H1 (cell line): ENCODE results near the gene TARDBP. TPM values are rescaled to one million over a fixed set of nuclear protein-coding genes. Genes with fewer than 3 reads are reported as not detected.

Experiments
- CTCF ChIA-PET: fragments of 300-600 bp; sonication (Branson Sonifier 250); formaldehyde crosslinking; loops from one replicate; lab custom pipeline; 2021; ENCODE audit not compliant: partially characterized antibody; lab: Charles Lee
- POLR2A ChIA-PET: fragments of 300-600 bp; sonication (Branson Sonifier 250); formaldehyde crosslinking; loops from one replicate; lab custom pipeline; 2021; ENCODE audit warnings: inconsistent platforms; ENCODE audit not compliant: partially characterized antibody; lab: Charles Lee
- DNase-seq, 2 experiments: peaks; one replicate each; pipeline versions ENCODE4 v3.0.0 to v3.0.0-alpha.2; 2010 to 2022; ENCODE audit warnings: low spot score in 2 of 2, low read depth in 1 of 2, mixed read lengths in 1 of 2
- FAIRE-seq: peaks from 2 replicates; lab custom pipeline; 2011; peaks lifted over from hg19 to GRCh38; lab: Jason Lieb, UNC
- H2AFZ ChIP-seq: 2 replicates; pipeline ENCODE4 v1.8.1; 2012; ENCODE audit warnings: low read length, inconsistent platforms
- H2AK5ac ChIP-seq: 2 replicates; pipeline ENCODE4 v1.6.1; 2013; ENCODE audit warnings: low read depth, low read length
- H2BK120ac ChIP-seq: replicated peaks from 2 replicates; pipeline ENCODE3; 2013; ENCODE audit warnings: low read depth, low read length, inconsistent platforms
- H2BK12ac ChIP-seq: 2 replicates; pipeline ENCODE4 v1.6.1; 2013; ENCODE audit warnings: low read depth, low read length
- H2BK15ac ChIP-seq: 2 replicates; pipeline ENCODE4 v1.6.1; 2013; ENCODE audit warnings: low read length
- H2BK20ac ChIP-seq: 2 replicates; pipeline ENCODE4 v1.6.1; 2013; ENCODE audit warnings: low read length
- H2BK5ac ChIP-seq: 2 replicates; pipeline ENCODE4 v1.6.1; 2013; ENCODE audit warnings: low read depth, low read length
- H3K14ac ChIP-seq: 2 replicates; pipeline ENCODE4 v1.6.1; 2013; ENCODE audit warnings: inconsistent platforms; ENCODE audit not compliant: insufficient read length
- H3K18ac ChIP-seq: 2 replicates; pipeline ENCODE4 v1.6.1; 2013; ENCODE audit warnings: low read length; ENCODE audit errors: extremely low read depth
- H3K23ac ChIP-seq: 2 replicates; pipeline ENCODE4 v1.6.1; 2013; ENCODE audit warnings: inconsistent platforms; ENCODE audit not compliant: insufficient read length
- H3K23me2 ChIP-seq: 2 replicates; pipeline ENCODE4 v1.6.1; 2013; ENCODE audit warnings: low read depth, low read length
- H3K27ac ChIP-seq: 2 replicates; pipeline ENCODE4 v1.6.1; 2011; ENCODE audit warnings: low read depth, low read length, inconsistent platforms
- H3K27me3 ChIP-seq, 4 experiments: replicated peaks in 1 of 4; 1 replicate in 1 of 4; 2 replicates in 3 of 4; pipeline versions ENCODE4 v1.6.1 to v1.8.1; 2011 to 2013; ENCODE audit warnings: low read length in 3 of 4, mild to moderate bottlenecking in 3 of 4, inconsistent platforms in 2 of 4, mixed read lengths in 2 of 4, moderate library complexity in 1 of 4; ENCODE audit not compliant: control insufficient read depth in 3 of 4, insufficient read depth in 3 of 4; ENCODE audit errors: extremely low read depth in 1 of 4
- H3K36me3 ChIP-seq, 4 experiments: 2 replicates each; pipeline versions ENCODE4 v1.6.1 to v1.8.1; 2011 to 2013; ENCODE audit warnings: mild to moderate bottlenecking in 4 of 4, low read length in 3 of 4, moderate library complexity in 2 of 4, control low read depth in 1 of 4, inconsistent platforms in 1 of 4; ENCODE audit not compliant: insufficient read depth in 4 of 4, control insufficient read depth in 2 of 4
- H3K4ac ChIP-seq: replicated peaks from 2 replicates; pipeline ENCODE3; 2013; ENCODE audit warnings: low read length, low read depth, mixed read lengths, inconsistent platforms; ENCODE audit not compliant: insufficient read length
- H3K4me1 ChIP-seq, 4 experiments: replicated peaks in 1 of 4; 1 replicate in 1 of 4; 2 replicates in 3 of 4; pipeline versions ENCODE4 v1.6.1 to v1.8.1; 2011 to 2013; ENCODE audit warnings: low read length in 3 of 4, inconsistent platforms in 2 of 4, mixed read lengths in 1 of 4; ENCODE audit not compliant: insufficient read depth in 4 of 4, control insufficient read depth in 3 of 4
- H3K4me2 ChIP-seq, 2 experiments: 2 replicates each; pipeline versions ENCODE4 v1.6.1 to v1.8.1; 2011 to 2013; ENCODE audit warnings: low read depth in 2 of 2, low read length in 2 of 2, control low read depth in 1 of 2, inconsistent platforms in 1 of 2, mild to moderate bottlenecking in 1 of 2; ENCODE audit not compliant: insufficient read depth in 1 of 2
- H3K4me3 ChIP-seq, 4 experiments: fragments of 200-600, 300-600 bp in 1 of 4; sonication (generic), shearing (Covaris generic), sonication (Bioruptor Twin) in 1 of 4; 2 replicates each; pipeline versions ENCODE4 v1.5.1 to v1.8.1; 2011 to 2016; ENCODE audit warnings: low read length in 4 of 4, low read depth in 3 of 4, control low read depth in 2 of 4, inconsistent platforms in 2 of 4, mild to moderate bottlenecking in 2 of 4, mixed read lengths in 1 of 4, moderate library complexity in 1 of 4; ENCODE audit not compliant: insufficient read depth in 2 of 4; ENCODE audit errors: extremely low read depth in 1 of 4
- H3K56ac ChIP-seq: replicated peaks from 2 replicates; pipeline ENCODE3; 2013; ENCODE audit warnings: low read depth, mild to moderate bottlenecking, mixed read lengths, low read length, inconsistent platforms; ENCODE audit not compliant: insufficient read length
- H3K79me1 ChIP-seq: 2 replicates; pipeline ENCODE4 v1.6.1; 2013; ENCODE audit warnings: low read depth, low read length, control low read depth
- H3K79me2 ChIP-seq, 2 experiments: 2 replicates each; pipeline versions ENCODE4 v1.6.1 to v1.8.1; 2012 to 2013; ENCODE audit warnings: low read length in 2 of 2, mild to moderate bottlenecking in 2 of 2, inconsistent platforms in 1 of 2; ENCODE audit not compliant: insufficient read depth in 2 of 2, control insufficient read depth in 1 of 2
- H3K9ac ChIP-seq, 4 experiments: replicated peaks in 1 of 4; 1 replicate in 1 of 4; 2 replicates in 3 of 4; pipeline versions ENCODE4 v1.6.1 to v1.8.1; 2011 to 2013; ENCODE audit warnings: low read depth in 3 of 4, low read length in 3 of 4, control low read depth in 2 of 4, mild to moderate bottlenecking in 2 of 4, moderate library complexity in 2 of 4, inconsistent platforms in 1 of 4; ENCODE audit errors: extremely low read depth in 1 of 4
- H3K9me3 ChIP-seq, 2 experiments: 2 replicates each; pipeline versions ENCODE4 v1.6.1 to v1.8.1; 2012 to 2013; ENCODE audit warnings: mild to moderate bottlenecking in 2 of 2, moderate library complexity in 2 of 2, control low read depth in 1 of 2, inconsistent platforms in 1 of 2, low read depth in 1 of 2, low read length in 1 of 2, mixed read lengths in 1 of 2; ENCODE audit not compliant: insufficient read depth in 2 of 2
- H4K20me1 ChIP-seq, 2 experiments: replicated peaks in 1 of 2; 2 replicates each; pipeline versions ENCODE3 to v1.8.1; 2011 to 2013; ENCODE audit warnings: inconsistent platforms in 2 of 2, low read length in 2 of 2, mild to moderate bottlenecking in 1 of 2; ENCODE audit not compliant: insufficient read depth in 2 of 2, control insufficient read depth in 1 of 2
- H4K5ac ChIP-seq: 2 replicates; pipeline ENCODE4 v1.6.1; 2013; ENCODE audit warnings: low read length, low read depth, mixed read lengths, inconsistent platforms; ENCODE audit not compliant: insufficient read length
- H4K8ac ChIP-seq: 2 replicates; pipeline ENCODE4 v1.8.0; 2013; ENCODE audit warnings: mild to moderate bottlenecking, moderate library complexity, low read length, inconsistent platforms; ENCODE audit not compliant: insufficient read depth; ENCODE audit errors: extremely low read depth
- H4K91ac ChIP-seq: replicated peaks from 2 replicates; pipeline ENCODE3; 2013; ENCODE audit warnings: low read length, mixed read lengths, inconsistent platforms; ENCODE audit not compliant: insufficient read length
- ATF3 ChIP-seq: IDR thresholded peaks from 2 replicates; pipeline ENCODE4 v1.6.1; 2011; ENCODE audit warnings: low read depth, mild to moderate bottlenecking, low read length; ENCODE audit not compliant: insufficient read depth
- CTBP2 ChIP-seq: IDR thresholded peaks from 2 replicates; pipeline ENCODE4 v1.7.0; 2011; ENCODE audit warnings: borderline replicate concordance, mild to moderate bottlenecking, moderate library complexity, mixed read lengths, low read length; ENCODE audit not compliant: insufficient read depth, insufficient read length
- GTF2F1 ChIP-seq: IDR thresholded peaks from 2 replicates; pipeline ENCODE4 v1.6.1; 2012; ENCODE audit warnings: low read depth, low read length, improper control_type of control experiment, borderline replicate concordance
- RNF2 ChIP-seq: fragments of 200-900, 300-1000 bp; sonication (generic); IDR thresholded peaks from 2 replicates; pipeline ENCODE4 v1.7.1; 2016; ENCODE audit warnings: borderline replicate concordance, low read depth, mild to moderate bottlenecking, antibody characterized with exemption, low read length; ENCODE audit not compliant: poor library complexity, severe bottlenecking; ENCODE audit errors: missing control alignments
- WGBS, 2 experiments: shearing (Covaris generic) in 1 of 2; methylation state at CpG; one replicate each; pipeline versions ENCODE4 v1.1.6 to v1.1.7; 2013 to 2015; ENCODE audit warnings: low lambda C conversion rate in 2 of 2, mixed read lengths in 2 of 2, inconsistent platforms in 1 of 2, low coverage in 1 of 2, missing lambda C conversion rate in 1 of 2; ENCODE audit not compliant: insufficient replicate concordance in 2 of 2, insufficient coverage in 1 of 2, insufficient read length in 1 of 2; ENCODE audit errors: extremely low coverage in 1 of 2, missing lambda C conversion rate in 1 of 2; 5-methylcytosine and 5-hydroxymethylcytosine counted together
- polyA plus RNA-seq, 7 experiments: library from polyadenylated mRNA; depleted of rRNA in 3 of 7; stranded (reverse) in 5 of 7; unstranded in 2 of 7; fragments of >200 nt in 5 of 7; fragments of 200-250 nt in 2 of 7; gene quantifications; 1 replicate in 5 of 7; 2 replicates in 1 of 7; 4 replicates in 1 of 7; pipeline versions ENCODE4 v1.2.1 to v1.2.3, GENCODE V29; 2011 to 2013; ENCODE audit warnings: missing spikeins in 2 of 7, mixed read lengths in 2 of 7
- total RNA-seq: library from RNA; stranded (reverse); fragmentation: NEBNext Ultra II Directional; extraction: Animal tissue kit (Norgen Biotek cat#: 25700); gene quantifications from 2 replicates; pipeline ENCODE4 v1.2.1, GENCODE V29; 2021

The TARDBP gene
- total and polyA plus RNA-seq, 2 of the 8 experiments (the other 6 are each of a cell fraction or from before 2014, with no cell fraction given) = 144 to 240 TPM

GRCh38 chr1:11042065-11042464, 29.6 kb downstream of the TARDBP start:
- Histone ChIP-seq H3K79me1 (no peaks in the 10 kb centered on the region), H2AK5ac (no peak overlapping the region), H3K9me3 (no peaks in the 10 kb centered on the region), H3K18ac (no peak overlapping the region), H3K23me2 (peaks cover 32% of the 10 kb centered on the region; the same call in 1 of the 2 replicates), H3K4me1 (peaks cover 0 to 10% (median 1%) of the 10 kb centered on the region in 4 experiments; a peak in 4 of 7 replicates), H3K27me3 (no peaks in the 10 kb centered on the region), H2AFZ (no peak overlapping the region), H3K14ac (no peak overlapping the region), H2BK12ac (no peak overlapping the region), H3K36me3 (no peaks in the 10 kb centered on the region), H3K9ac (no peak overlapping the region), H4K5ac (no peak overlapping the region), H3K4me3 (no peak overlapping the region), H3K4me2 (no peak overlapping the region), H3K4ac (no peak overlapping the region), H2BK20ac (no peak overlapping the region), H4K8ac (no peak overlapping the region), H3K27ac (no peak overlapping the region), H3K23ac (no peak overlapping the region), H4K91ac (no peak overlapping the region), H2BK15ac (no peak overlapping the region), H2BK5ac (no peak overlapping the region), H3K56ac (peak overlapping the region; percentile 95), H4K20me1 (peaks cover 0 to 13% of the 10 kb centered on the region in 2 experiments), H3K79me2 (no peaks in the 10 kb centered on the region), H2BK120ac (no peak overlapping the region)
- FAIRE-seq = no peak
- peak; percentile 35 for TF ChIP-seq RNF2
- no peak for TF ChIP-seq GTF2F1
- no peak for TF ChIP-seq CTBP2
- no peak for TF ChIP-seq ATF3
- CTCF ChIA-PET = no interaction called here
- WGBS, 2 experiments = 79 to 86% methylated on average over 1 to 3 of the region's 3 CpGs
- DNase-seq = no peak
- POLR2A ChIA-PET = interaction anchor here (1.0 to 2.1 kb wide), 2 partner anchors 10 kb away, joined by 3 to 16 read pairs; no protein-coding TSS in a partner anchor
